GM12891 (cell line): ENCODE measurements around the gene EPS8.

Source experiments
- DNase-seq: peaks from one replicate; pipeline ENCODE4 v3.0.0; 2011; ENCODE audit warnings: low spot score; ENCODE audit not compliant: insufficient read length
- FAIRE-seq: peaks from 2 replicates; lab custom pipeline; 2011; peaks lifted over from hg19 to GRCh38; lab: Jason Lieb, UNC
- PAX5 ChIP-seq: IDR thresholded peaks from 2 replicates; pipeline ENCODE4 v1.6.1; 2011; ENCODE audit warnings: low read length, moderate library complexity, mild to moderate bottlenecking; ENCODE audit not compliant: insufficient read depth, severe bottlenecking
- POLR2A ChIP-seq: IDR thresholded peaks from 2 replicates; pipeline ENCODE4 v1.6.1; 2011; ENCODE audit warnings: low read depth, low read length, control low read depth
- POLR2AphosphoS5 ChIP-seq: IDR thresholded peaks from 2 replicates; pipeline ENCODE4 v1.6.1; 2011; ENCODE audit warnings: low read depth, low read length, control low read depth
- POU2F2 ChIP-seq: IDR thresholded peaks from 2 replicates; pipeline ENCODE4 v1.6.1; 2011; ENCODE audit warnings: low read depth, mild to moderate bottlenecking, control low read depth, low read length, moderate library complexity
- SPI1 ChIP-seq: IDR thresholded peaks from 2 replicates; pipeline ENCODE4 v1.6.1; 2011; ENCODE audit warnings: low read depth, low read length, control low read depth
- TAF1 ChIP-seq: IDR thresholded peaks from 2 replicates; pipeline ENCODE4 v1.6.1; 2011; ENCODE audit warnings: low read depth, low read length, control low read depth

Gene EPS8

GRCh38 chr12:15709551-15709950 lies 79.6 kb downstream of the EPS8 start:
- DNase-seq (no peak), FAIRE-seq (no peak)
- TF ChIP-seq POLR2A (no peak), POU2F2 (no peak), SPI1 (no peak), TAF1 (no peak), PAX5 (no peak), POLR2AphosphoS5 (no peak)

GRCh38 chr12:15708396-15709076 lies 80.7 kb downstream of the EPS8 start:
- no peak for DNase-seq
- no peak for FAIRE-seq
- TF ChIP-seq TAF1 (no peak), POLR2AphosphoS5 (no peak), POU2F2 (no peak), PAX5 (no peak)

GRCh38 chr12:15707516-15708199 lies 81.5 kb downstream of the EPS8 start:
- FAIRE-seq = no peak
- TF ChIP-seq POLR2AphosphoS5 (no peak), POU2F2 (no peak), PAX5 (no peak), POLR2A (no peak)
- DNase-seq = no peak

- TF ChIP-seq POLR2AphosphoS5 = no peak
- TF ChIP-seq POU2F2 = no peak
- TF ChIP-seq TAF1 = no peak
- no peak for TF ChIP-seq SPI1
- no peak for TF ChIP-seq POLR2A
- TF ChIP-seq PAX5 = no peak
- FAIRE-seq (no peak), DNase-seq (no peak)
Observed at GRCh38 chr12:15706010-15706676, 83.0 kb downstream of the EPS8 start.

DNA sequence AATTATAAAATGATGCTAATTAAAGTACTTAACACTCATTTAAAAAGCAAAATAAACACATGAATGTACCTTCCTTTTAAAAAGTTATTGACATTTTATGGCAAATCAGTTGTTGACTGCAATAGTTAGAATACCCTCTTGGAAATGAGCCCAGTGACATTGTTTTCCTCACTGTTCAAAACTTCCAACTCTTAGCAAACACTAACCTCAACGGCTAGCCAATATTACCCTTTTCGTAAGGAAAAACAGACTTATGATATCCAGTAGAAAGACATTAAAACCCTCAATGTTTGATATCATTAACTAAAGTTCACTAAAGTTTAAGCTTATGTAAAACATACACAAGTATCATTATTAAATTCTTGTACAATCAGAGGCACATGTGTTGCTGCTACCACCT lies 83.6 kb downstream of the EPS8 start:
- no peak for FAIRE-seq
- TF ChIP-seq POLR2AphosphoS5 = no peak
- no peak for DNase-seq

GRCh38 chr12:15702276-15702675 lies 86.9 kb downstream of the EPS8 start:
- no peak for FAIRE-seq
- TF ChIP-seq POLR2AphosphoS5 (no peak), TAF1 (no peak), POLR2A (no peak)
- no peak for DNase-seq

- TF ChIP-seq TAF1 (no peak), SPI1 (no peak), POLR2AphosphoS5 (no peak)
- DNase-seq (no peak), FAIRE-seq (no peak)
Observed at GRCh38 chr12:15701631-15702156, 87.5 kb downstream of the EPS8 start.

GRCh38 chr12:15701206-15701605 lies 88.0 kb downstream of the EPS8 start:
- no peak for TF ChIP-seq SPI1
- no peak for FAIRE-seq
- DNase-seq = no peak

- FAIRE-seq (peak; percentile 67), DNase-seq (no peak)
- no peak for TF ChIP-seq POLR2AphosphoS5
- no peak for TF ChIP-seq TAF1
- no peak for TF ChIP-seq POU2F2
- peak; percentile 77 for TF ChIP-seq SPI1
- TF ChIP-seq PAX5 = no peak
Observed at GRCh38 chr12:15700595-15700994, 88.6 kb downstream of the EPS8 start.

GRCh38 chr12:15699886-15700285 lies 89.3 kb downstream of the EPS8 start:
- FAIRE-seq = no peak
- DNase-seq = no peak
- TF ChIP-seq POLR2A (no peak), SPI1 (no peak), POU2F2 (no peak), POLR2AphosphoS5 (no peak), PAX5 (no peak)

- no peak for TF ChIP-seq PAX5
- no peak for TF ChIP-seq POLR2AphosphoS5
- no peak for DNase-seq
- no peak for FAIRE-seq
Observed at GRCh38 chr12:15698377-15698871, 90.8 kb downstream of the EPS8 start.
